Urinary bladder (tissue), 4 donors: ENCODE results near the gene DPH2. TPM values are rescaled to one million over a fixed set of nuclear protein-coding genes. Genes with fewer than 3 reads are reported as not detected.

ENCODE experiments used
- DNase-seq: peaks from one replicate; pipeline ENCODE4 v3.0.0-alpha.2; 2015; ENCODE audit errors: extremely low spot score
- H3K27ac ChIP-seq: one replicate; pipeline ENCODE4 v1.5.1; 2013; ENCODE audit warnings: low read depth, mild to moderate bottlenecking, moderate library complexity
- H3K36me3 ChIP-seq: one replicate; pipeline ENCODE4 v1.6.1; 2013; ENCODE audit warnings: mild to moderate bottlenecking, moderate library complexity; ENCODE audit not compliant: insufficient read depth
- H3K4me1 ChIP-seq: one replicate; pipeline ENCODE4 v1.6.1; 2013; ENCODE audit warnings: mild to moderate bottlenecking, moderate library complexity; ENCODE audit not compliant: insufficient read depth
- H3K4me3 ChIP-seq: one replicate; pipeline ENCODE4 v1.5.1; 2013; ENCODE audit warnings: low read depth, low read length
- WGBS: extraction: QIAGEN DNeasy Blood & Tissue Kit; methylation state at CpG from one replicate; pipeline ENCODE4 v1.1.7; 2013; 5-methylcytosine and 5-hydroxymethylcytosine counted together
- polyA plus RNA-seq: library from polyadenylated mRNA; stranded (reverse); fragments of 200-250 nt; gene quantifications from one replicate; pipeline ENCODE4 v1.2.3, GENCODE V29; 2013
- total RNA-seq: library from RNA; depleted of rRNA; stranded (reverse); fragments of >200 nt; gene quantifications from one replicate; pipeline ENCODE4 v1.2.3, GENCODE V29; 2014
- donor health status: healthy with polysubstance abuse.
- donor health status: healthy.

The DPH2 gene
- total and polyA plus RNA-seq, 2 donors = 7.8 to 21.7 TPM

DNA sequence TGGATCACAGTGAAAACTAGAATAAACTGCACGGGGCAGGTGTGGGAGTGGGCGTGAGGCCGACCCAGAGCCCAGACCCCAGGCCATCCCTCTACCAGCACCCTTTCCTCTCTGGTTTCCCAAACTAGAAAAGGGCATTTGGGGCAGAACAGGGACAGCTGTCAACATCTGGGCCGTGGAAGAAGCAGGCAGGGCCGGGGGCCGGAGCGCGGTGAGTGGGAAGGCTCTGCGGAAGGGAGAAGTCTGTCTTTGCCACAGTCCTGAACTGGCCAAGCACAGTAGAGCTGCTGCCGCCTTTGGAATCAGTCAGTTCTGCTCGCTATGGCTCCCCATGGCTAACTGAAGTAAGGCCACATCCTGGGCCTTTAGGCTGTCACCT is 28.2 kb downstream of the DPH2 start:
- H3K27ac ChIP-seq = no peak overlapping the region
- no peak for DNase-seq
- H3K4me1 ChIP-seq = no peaks in the 10 kb centered on the region
- H3K4me3 ChIP-seq = no peak overlapping the region
- WGBS = 84% methylated on average over 11 of the region's 11 CpGs
- H3K36me3 ChIP-seq = no peaks in the 10 kb centered on the region

DNA sequence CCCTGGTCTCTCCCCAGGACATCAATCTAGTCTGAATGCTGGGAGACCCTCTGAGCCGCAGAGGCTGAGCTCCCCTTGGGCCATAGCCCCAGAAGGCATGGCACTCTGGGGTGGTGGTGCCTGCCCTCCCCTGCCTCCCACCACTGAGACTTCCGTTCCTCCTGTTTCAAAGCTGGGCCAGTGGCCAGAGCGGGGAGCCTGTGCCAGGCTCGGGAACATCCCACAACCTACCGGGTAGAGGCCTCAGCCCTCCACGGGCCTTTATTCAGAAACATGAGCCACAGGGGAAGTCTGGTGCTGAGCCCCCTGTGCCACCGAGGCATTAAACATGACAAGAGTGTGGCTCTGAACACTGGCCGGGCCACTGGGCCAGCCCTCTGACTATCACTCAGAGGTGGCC is 29.6 kb downstream of the DPH2 start:
- Histone ChIP-seq H3K4me3 (no peak overlapping the region), H3K4me1 (no peaks in the 10 kb centered on the region), H3K36me3 (no peaks in the 10 kb centered on the region), H3K27ac (no peak overlapping the region)
- 81% methylated on average over 8 of the region's 8 CpGs for WGBS
- no peak for DNase-seq

DNA sequence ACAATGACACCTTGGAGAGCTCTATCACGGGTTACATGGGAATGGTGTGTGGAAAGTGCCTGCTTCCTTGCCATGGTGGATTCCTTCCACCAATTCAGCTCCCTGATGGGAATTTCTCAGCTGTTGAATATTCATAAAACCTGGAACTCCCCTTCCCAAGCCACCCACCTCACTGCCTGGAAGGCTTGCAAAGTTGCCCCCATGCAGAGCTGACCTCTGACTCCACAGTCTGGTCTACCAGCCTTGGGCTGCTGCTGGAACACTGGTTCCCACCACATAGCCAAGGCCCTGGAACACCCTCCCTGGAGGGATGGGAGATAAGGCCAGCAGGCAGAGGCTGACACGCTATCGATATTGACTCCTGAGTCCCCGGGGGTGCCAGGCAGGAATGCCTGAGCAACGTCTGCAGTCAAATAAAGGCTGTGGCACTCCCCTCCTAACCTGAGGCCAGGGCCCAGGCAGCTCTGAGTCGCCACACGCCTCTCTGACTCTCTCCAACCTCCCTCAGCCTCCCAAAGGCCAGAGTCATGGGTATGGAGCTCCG is 30.4 kb downstream of the DPH2 start:
- H3K27ac ChIP-seq = no peak overlapping the region
- no peaks in the 10 kb centered on the region for H3K36me3 ChIP-seq
- no peak for DNase-seq
- H3K4me1 ChIP-seq = no peaks in the 10 kb centered on the region
- no peak overlapping the region for H3K4me3 ChIP-seq
- 86% methylated on average over 8 of the region's 8 CpGs for WGBS

DNA sequence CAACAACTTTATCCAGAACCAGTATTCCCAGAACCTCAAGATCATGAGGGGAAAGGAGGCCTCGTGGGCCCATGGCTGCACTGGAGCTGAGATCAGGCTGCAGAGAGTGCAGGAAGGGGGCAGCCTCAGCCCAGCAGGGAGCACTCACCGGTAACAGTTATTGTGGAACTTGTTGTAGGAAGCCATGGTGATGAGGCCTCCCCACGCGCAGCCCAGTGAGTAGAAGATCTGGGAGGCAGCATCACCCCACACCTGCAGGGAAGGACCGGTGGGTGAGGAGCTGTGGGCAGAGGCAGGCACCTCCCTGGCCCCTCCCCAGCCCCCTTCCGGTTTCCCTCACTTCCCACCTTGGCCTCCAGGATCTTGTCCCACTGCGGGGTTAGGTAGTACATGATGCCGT is 32.4 kb downstream of the DPH2 start:
- H3K4me3 ChIP-seq = no peak overlapping the region
- DNase-seq = no peak
- WGBS = 89% methylated on average over 8 of the region's 8 CpGs
- H3K4me1 ChIP-seq = no peaks in the 10 kb centered on the region
- no peak overlapping the region for H3K27ac ChIP-seq
- no peaks in the 10 kb centered on the region for H3K36me3 ChIP-seq

DNA sequence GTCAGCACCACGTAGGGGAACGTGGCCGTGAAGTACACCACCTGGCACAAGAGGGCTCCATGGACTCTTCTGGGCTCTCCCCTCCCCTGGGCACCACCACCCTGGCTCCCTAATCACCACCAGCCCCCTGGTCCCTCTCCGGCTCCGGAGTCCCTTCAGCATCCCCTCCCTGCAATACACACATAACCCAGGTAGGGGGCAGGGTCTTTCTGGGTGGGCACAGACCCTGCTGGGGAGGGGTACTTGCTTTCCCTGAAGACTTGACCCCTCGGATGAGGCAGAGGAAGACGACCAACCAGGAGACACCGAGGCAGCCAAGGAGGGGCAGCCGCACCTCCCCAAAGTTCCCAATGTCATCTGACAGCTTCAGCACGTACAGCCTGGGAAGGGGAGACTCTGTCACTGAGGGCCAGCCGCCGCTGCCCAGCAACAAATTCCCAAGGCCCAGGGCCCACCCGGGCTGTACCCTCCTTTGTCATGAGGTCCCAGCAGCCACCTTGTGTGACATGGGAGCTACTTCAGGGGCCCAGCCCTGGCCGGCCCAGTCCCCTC is 32.9 kb downstream of the DPH2 start:
- no peak overlapping the region for H3K27ac ChIP-seq
- no peaks in the 10 kb centered on the region for H3K4me1 ChIP-seq
- DNase-seq = no peak
- no peak overlapping the region for H3K4me3 ChIP-seq
- H3K36me3 ChIP-seq = no peaks in the 10 kb centered on the region
- WGBS = 84% methylated on average over 14 of the region's 14 CpGs

DNA sequence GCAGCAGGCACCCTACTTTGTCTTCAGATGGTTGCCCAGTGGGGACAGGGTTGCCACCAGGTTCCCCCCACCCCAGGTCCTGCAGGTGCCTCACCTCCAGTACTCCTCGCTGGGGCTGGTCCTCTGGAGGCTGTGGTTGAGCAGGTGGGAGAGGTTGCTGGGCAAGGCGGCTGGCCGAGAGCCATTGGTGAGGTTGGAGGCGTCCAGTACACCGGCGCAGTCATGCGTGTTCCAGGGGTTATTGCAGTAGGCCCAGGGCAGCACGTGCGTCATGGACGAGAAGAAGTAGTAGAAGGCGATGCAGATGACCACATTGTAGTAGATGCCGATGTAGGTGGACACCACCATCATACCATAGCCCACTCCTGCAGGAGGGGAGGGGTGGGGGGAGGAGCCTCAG is 38.4 kb downstream of the DPH2 start:
- H3K4me1 ChIP-seq = no peaks in the 10 kb centered on the region
- H3K4me3 ChIP-seq = no peak overlapping the region
- DNase-seq = no peak
- 95% methylated on average over 12 of the region's 12 CpGs for WGBS
- no peaks in the 10 kb centered on the region for H3K36me3 ChIP-seq
- H3K27ac ChIP-seq = no peak overlapping the region

DNA sequence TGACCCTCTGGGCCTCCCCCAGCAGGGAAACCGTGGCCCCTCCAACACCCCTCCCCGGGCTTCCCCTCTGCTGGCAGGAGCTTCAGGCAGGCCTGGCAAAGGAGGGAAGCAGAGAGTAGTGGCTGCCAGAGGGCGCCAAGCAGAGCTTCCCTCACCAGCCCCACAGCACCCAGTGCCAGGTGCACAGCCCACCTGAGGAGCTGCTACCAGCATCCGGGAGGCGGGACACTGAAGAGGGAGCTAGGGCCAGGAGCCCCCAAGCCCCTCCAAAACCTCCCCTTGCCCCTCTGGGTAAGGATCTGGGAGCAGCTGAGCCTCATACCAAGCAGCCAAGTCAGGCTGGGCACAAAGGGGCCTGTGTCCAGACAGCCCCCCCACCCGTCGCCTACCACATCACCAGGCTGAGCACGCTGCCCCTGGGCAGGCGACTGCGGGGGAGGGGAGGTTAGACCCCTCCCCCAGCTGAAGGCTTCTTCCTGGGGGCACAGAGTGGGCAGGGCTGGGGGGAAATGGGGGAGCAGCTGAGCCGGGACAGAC is 41.2 kb downstream of the DPH2 start:
- Histone ChIP-seq H3K4me1 (no peaks in the 10 kb centered on the region), H3K36me3 (no peaks in the 10 kb centered on the region), H3K4me3 (no peak overlapping the region), H3K27ac (no peak overlapping the region)
- no peak for DNase-seq
- WGBS = 80% methylated on average over 11 of the region's 11 CpGs

DNA sequence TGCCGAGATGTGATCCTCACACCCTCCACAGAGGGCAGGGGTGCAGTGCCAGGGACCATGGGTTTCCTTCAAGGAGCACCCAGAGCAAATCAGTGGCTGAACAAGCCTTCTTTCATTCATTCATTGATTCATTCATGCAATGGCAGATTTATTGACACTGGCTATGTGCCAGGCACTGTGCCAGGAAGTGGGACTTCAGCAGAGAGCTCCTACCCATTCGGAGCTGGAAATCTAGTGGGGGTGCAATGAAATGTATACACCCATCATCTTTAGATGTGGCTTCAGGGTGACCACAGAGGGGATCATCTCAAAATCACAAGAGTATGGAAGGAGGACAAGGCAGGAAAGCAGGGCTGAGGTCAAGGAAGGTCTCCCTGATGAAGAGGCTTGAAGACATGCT is 42.6 kb downstream of the DPH2 start:
- H3K4me3 ChIP-seq = no peak overlapping the region
- no peaks in the 10 kb centered on the region for H3K4me1 ChIP-seq
- 75% methylated on average over 2 of the region's 2 CpGs for WGBS
- H3K36me3 ChIP-seq = no peaks in the 10 kb centered on the region
- DNase-seq = no peak
- no peak overlapping the region for H3K27ac ChIP-seq

DNA sequence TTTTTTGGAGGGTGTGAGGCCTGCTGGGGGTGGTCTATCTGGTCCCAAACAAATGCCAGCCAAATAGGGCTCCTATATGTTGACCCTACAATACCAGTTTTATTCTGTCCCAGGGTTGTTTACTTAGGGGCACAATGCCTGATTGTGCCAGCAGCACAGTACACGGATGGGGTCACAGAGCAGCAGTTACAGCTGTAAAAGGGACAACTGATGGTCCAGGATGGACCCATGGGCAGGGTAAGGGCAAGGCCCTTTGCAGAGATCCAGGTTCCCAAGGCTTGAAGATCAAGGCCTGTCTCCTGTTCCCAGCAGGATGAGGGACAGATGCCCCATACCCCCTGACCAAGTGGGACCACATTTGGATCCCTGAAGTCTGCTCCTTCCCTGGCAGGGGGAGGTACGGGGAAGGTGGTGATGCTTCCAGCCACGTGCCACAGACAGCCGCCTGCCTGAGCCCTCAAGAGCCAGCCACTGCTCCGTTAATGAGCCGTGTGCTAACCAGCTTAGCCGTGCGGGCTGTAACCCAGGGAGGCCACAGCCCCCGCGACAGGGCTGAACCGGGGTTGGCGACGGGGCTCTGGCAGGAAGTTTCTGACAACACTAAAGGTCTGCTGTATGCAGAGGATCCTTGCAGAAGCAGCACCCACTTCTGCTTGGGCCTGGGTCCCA is 43.3 kb downstream of the DPH2 start:
- H3K27ac ChIP-seq = no peak overlapping the region
- no peak for DNase-seq
- H3K4me1 ChIP-seq = no peaks in the 10 kb centered on the region
- no peak overlapping the region for H3K4me3 ChIP-seq
- no peaks in the 10 kb centered on the region for H3K36me3 ChIP-seq
- WGBS = 74% methylated on average over 13 of the region's 13 CpGs

DNA sequence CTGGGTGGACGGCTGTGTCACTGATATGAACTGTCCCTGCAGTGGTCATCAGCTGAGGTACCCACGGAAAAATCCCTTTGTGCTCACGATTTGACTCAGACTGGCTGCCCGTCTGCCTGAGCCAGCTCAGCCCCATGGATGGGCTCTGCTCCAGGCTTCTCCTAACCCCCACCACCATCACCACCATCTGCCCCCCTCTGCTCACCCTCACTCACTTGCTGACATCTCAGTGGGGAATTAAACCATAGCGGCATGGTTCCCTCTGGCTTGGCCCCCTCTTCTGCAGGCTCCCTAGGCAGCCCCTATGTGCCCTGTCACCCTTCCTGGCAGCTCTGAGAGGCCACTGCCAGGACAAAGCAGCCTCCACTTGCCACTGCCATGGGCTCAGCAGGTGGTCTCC is 44.1 kb downstream of the DPH2 start:
- no peak for DNase-seq
- H3K27ac ChIP-seq = no peak overlapping the region
- 71% methylated on average over 5 of the region's 5 CpGs for WGBS
- no peak overlapping the region for H3K4me3 ChIP-seq
- H3K4me1 ChIP-seq = no peaks in the 10 kb centered on the region
- H3K36me3 ChIP-seq = no peaks in the 10 kb centered on the region

DNA sequence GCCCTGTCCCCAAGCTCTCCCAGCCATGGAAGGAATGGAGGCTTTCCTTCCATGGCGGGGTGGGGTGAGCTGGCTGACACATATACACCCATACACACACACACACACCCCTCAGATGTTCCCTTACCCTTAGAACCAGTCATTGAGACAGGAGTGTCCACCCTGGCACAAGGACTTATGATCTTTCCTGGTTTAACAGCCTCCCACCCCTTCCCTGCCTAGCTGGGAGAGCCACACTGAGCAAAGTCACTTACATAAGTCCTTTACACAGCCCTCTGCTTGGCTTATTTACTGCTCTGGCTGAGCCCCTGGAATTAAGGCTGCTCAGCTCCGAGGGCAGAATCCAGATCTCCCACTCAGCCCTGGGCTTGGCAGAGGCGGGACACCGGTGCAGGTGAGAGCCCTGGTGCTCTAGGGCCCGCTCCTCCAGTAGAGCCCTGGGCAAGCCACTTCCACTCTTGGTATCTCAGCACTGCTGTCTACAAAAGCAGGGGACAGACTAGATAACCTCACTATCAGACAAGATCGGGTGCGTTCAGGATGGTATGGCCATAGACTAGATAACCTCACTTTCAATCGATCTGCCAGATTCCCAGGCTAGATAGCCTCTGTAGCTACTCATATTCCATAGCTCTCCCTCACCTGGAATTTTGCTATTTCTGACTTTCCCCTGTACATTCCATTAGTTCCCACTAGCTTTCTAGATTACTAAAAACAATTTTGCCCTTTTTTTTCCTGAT is 44.7 kb downstream of the DPH2 start:
- 75% methylated on average over 8 of the region's 8 CpGs for WGBS
- Histone ChIP-seq H3K36me3 (no peaks in the 10 kb centered on the region), H3K4me1 (no peaks in the 10 kb centered on the region), H3K4me3 (no peak overlapping the region), H3K27ac (no peak overlapping the region)
- DNase-seq = no peak

DNA sequence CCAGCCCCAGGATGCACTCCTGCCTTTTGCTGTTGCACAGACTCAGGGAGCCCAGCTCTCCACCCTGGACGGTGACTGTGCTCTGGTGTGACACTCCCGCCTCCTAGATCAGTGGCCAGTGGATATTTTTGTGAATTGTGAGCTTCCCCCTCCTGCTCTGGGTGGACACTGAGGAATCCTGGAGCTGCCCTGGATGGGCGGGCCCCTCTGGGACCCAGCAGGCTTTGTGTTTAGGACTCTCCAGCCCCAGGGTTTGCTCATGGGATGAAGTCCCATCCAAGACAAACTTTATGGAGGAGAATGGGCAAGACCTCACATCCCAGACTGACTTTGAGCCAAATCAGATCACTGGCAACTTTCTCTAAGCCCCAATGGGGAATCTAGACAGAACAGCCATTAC is 45.4 kb downstream of the DPH2 start:
- DNase-seq = no peak
- Histone ChIP-seq H3K36me3 (no peaks in the 10 kb centered on the region), H3K27ac (no peak overlapping the region), H3K4me3 (no peak overlapping the region), H3K4me1 (no peaks in the 10 kb centered on the region)
- WGBS = 56% methylated on average over 3 of the region's 3 CpGs

DNA sequence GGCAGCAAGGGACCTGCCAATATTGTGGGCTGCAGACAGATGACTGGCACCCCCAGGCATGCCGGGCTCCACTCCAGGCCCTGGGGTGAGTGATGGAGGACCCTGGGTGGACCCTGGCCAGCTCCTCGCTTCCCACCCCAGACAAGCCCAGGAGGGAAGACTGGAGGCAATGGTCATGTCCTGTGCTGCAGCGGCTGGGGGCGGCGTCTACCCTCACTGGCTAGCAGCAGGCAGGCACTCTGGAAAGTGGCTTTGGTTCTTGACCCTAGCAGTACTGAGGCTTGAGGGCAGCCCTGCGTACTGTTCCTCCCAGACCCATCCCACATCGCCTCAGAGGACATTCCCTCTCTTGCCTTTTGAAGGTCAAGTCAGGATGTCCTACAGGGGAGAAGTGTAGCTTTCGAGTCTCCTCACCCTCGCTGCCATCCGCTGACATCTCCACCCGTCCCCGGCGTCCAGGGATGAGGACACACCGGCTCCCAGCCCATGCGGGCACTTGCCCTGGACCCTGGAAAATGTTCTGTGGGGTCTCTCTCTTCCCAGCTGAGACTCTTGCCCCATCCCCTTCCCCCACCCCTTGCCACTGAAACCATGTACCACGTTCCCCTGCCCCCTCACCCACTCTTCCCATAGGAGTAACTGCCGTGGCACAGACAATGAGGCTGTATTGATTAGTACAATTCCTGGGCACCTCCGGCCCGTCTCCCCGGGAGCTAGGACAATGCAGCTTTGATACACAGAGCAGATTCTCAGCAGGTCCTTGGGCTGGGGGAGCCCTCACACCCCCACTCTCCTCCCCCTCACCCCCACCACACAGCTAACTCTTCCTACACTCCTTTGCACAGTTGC is 46.5 kb downstream of the DPH2 start:
- no peaks in the 10 kb centered on the region for H3K36me3 ChIP-seq
- H3K4me3 ChIP-seq = no peak overlapping the region
- DNase-seq = no peak
- no peaks in the 10 kb centered on the region for H3K4me1 ChIP-seq
- no peak overlapping the region for H3K27ac ChIP-seq
- 89% methylated on average over 20 of the region's 20 CpGs for WGBS
